Kidney capillary endothelial cell (primary cell): ENCODE data around the gene PCDHGA12.
"Not testable (repeated sequence)": the region's sequence is repeated elsewhere in the genome, so short reads cannot be mapped to it uniquely, and the experiment has no call there.

Source experiments
- DNase-seq: peaks from one replicate; pipeline ENCODE4 v3.0.0-alpha.2; 2018; ENCODE audit warnings: low spot score

Gene PCDHGA12

GRCh38 chr5:141407790-141408505 is 22.4 kb upstream of the PCDHGA12 start, which contains the start of gene PCDHGB6:
Gene PCDHGB6 (plus strand): TSS chr5:141408021. CDS start chr5:141408203, 182 bp downstream.
- DNase-seq = not testable (repeated sequence)

DNA sequence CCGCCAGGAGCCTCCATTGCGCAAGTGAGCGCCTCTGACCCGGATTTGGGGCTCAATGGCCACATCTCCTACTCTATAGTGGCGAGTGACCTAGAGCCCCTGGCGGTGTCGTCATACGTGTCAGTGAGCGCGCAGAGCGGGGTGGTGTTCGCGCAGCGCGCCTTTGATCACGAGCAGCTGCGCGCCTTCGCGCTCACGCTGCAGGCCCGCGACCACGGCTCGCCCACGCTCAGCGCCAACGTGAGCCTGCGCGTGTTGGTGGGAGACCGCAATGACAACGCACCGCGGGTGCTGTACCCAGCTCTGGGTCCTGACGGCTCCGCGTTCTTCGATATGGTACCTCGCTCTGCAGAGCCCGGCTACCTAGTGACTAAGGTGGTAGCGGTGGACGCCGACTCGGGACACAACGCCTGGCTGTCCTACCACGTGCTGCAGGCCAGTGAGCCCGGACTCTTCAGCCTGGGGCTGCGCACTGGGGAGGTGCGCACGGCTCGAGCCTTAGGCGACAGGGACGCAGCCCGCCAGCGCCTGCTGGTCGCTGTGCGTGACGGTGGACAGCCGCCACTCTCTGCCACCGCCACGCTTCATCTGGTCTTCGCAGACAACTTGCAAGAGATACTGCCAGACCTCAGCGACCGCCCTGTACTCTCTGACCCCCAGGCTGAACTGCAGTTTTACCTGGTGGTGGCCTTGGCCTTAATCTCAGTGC is 20.6 kb upstream of the PCDHGA12 start:
- no peak for DNase-seq

- DNase-seq = no peak
These were observed 18.7 kb upstream of the PCDHGA12 start for GRCh38 chr5:141411575-141411974.

GRCh38 chr5:141412854-141413539 is 17.3 kb upstream of the PCDHGA12 start, which contains the start of gene PCDHGA10:
Gene PCDHGA10 (plus strand): TSS chr5:141412987. CDS start chr5:141413176, 189 bp downstream.
- peak; percentile 58 for DNase-seq

- no peak for DNase-seq
These were observed 16.7 kb upstream of the PCDHGA12 start for GRCh38 chr5:141413540-141414069.

DNA sequence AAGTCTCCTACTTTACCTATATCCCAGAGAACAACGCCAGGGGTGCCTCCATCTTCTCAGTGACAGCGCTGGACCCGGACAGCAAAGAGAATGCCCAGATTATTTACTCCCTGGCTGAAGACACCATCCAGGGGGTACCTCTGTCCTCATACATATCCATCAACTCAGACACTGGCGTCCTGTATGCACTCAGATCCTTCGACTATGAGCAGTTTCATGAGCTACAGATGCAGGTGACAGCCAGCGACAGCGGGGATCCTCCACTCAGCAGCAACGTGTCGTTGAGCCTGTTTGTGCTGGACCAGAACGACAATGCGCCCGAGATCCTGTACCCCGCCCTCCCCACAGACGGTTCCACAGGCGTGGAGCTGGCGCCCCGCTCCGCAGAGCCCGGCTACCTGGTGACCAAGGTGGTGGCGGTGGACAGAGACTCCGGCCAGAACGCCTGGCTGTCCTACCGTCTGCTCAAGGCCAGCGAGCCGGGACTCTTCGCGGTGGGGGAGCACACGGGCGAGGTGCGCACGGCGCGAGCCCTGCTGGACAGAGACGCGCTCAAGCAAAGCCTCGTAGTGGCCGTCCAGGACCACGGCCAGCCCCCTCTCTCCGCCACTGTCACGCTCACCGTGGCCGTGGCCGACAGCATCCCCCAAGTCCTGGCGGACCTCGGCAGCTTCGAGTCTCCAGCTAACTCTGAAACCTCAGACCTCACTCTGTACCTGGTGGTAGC is 15.6 kb upstream of the PCDHGA12 start:
- DNase-seq = not testable (repeated sequence)

GRCh38 chr5:141415275-141415618 is 15.1 kb upstream of the PCDHGA12 start:
- not testable (repeated sequence) for DNase-seq

- DNase-seq = peak; percentile 76
These were observed 12.7 kb upstream of the PCDHGA12 start, which contains the start of gene PCDHGB7 for GRCh38 chr5:141417494-141418172. Gene PCDHGB7 (plus strand): TSS chr5:141417677. CDS start chr5:141417860, 183 bp downstream.

DNA sequence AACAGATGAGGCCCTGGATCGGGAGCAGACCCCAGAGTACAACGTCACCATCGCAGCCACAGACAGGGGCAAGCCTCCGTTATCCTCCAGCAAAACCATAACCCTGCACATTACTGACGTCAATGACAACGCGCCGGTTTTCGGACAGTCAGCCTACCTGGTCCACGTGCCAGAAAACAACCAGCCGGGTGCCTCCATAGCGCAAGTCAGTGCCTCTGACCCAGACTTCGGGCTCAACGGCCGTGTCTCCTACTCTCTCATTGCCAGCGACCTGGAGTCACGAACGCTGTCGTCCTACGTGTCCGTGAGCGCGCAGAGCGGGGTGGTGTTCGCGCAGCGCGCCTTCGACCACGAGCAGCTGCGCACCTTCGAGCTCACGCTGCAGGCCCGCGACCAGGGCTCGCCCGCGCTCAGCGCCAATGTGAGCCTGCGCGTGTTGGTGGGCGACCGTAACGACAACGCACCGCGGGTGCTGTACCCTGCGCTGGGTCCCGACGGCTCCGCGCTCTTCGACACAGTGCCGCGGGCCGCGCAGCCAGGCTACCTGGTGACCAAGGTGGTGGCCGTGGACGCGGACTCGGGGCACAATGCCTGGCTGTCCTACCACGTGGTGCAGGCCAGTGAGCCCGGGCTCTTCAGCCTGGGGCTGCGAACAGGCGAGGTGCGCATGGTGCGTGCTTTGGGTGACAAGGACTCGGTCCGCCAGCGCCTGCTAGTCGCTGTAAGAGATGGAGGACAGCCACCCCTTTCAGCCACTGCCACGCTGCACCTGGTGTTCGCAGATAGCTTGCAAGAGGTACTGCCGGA is 11.0 kb upstream of the PCDHGA12 start:
- no peak for DNase-seq

GRCh38 chr5:141420855-141421488 is 9.3 kb upstream of the PCDHGA12 start, which contains the start of gene PCDHGA11:
Gene PCDHGA11 (plus strand): TSS chr5:141421051. CDS start chr5:141421228, 177 bp downstream.
- peak; percentile 56 for DNase-seq

GRCh38 chr5:141421489-141421855 is 8.8 kb upstream of the PCDHGA12 start:
- DNase-seq = no peak

- DNase-seq = no peak
These were observed 7.5 kb upstream of the PCDHGA12 start for GRCh38 chr5:141422742-141423291.

DNA sequence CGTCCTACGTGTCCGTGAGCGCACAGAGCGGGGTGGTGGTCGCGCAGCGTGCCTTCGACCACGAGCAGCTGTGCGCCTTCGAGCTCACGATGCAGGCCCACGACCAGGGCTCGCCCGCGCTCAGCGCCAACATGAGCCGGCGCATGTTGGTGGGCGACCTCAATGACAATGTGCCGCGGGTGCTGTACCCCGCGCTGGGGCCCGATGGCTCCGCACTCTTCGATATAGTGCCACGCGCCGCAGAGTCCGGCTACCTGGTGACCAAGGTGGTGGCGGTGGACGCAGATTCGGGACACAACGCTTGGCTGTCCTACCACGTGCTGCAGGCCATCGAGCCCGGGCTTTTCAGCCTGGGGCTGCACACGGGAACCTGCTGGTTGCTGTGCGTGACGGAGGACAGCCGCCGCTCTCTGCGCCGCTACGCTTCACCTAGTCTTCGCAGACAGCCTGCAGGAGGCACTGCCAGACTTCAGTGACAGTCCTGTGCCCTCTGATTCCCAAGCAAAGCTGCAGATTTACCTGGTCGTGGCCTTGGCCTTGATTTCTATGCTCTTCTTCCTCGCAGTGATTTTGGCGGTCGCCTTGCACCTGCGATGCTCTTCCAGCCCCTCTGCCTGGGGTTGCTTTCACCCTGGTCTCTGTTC is 2.4 kb upstream of the PCDHGA12 start:
- no peak for DNase-seq

DNA sequence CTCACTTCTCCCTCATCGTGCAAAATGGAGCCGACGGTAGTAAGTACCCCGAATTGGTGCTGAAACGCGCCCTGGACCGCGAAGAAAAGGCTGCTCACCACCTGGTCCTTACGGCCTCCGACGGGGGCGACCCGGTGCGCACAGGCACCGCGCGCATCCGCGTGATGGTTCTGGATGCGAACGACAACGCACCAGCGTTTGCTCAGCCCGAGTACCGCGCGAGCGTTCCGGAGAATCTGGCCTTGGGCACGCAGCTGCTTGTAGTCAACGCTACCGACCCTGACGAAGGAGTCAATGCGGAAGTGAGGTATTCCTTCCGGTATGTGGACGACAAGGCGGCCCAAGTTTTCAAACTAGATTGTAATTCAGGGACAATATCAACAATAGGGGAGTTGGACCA is 979 bp downstream of the PCDHGA12 start:
- peak; percentile 42 for DNase-seq

- DNase-seq = not testable (repeated sequence)
These were observed 2.0 kb downstream of the PCDHGA12 start for GRCh38 chr5:141432308-141432707.

GRCh38 chr5:141432726-141433125 is 2.4 kb downstream of the PCDHGA12 start:
- not testable (repeated sequence) for DNase-seq

- DNase-seq = no peak
These were observed 3.7 kb downstream of the PCDHGA12 start for GRCh38 chr5:141434006-141434405.

- DNase-seq = no peak
These were observed 6.9 kb downstream of the PCDHGA12 start for GRCh38 chr5:141437221-141437620.
